Measurements from ENCODE around the gene NDUFA1. TPM values are rescaled to one million over a fixed set of nuclear protein-coding genes. Genes with fewer than 3 reads are reported as not detected.

Gene NDUFA1
- total and polyA plus RNA-seq, 10 of the 15 experiments (the other 5 are each of a cell fraction or from before 2014, with no cell fraction given), result 113 to 1,113 (median 306) TPM

GRCh38 chrX:119828446-119828845 is 43.2 kb upstream of the NDUFA1 start:
- intact Hi-C loops (cut with micrococcal nuclease; ENCODE audit: unreplicated experiment), result no loop called here
- Histone ChIP-seq H2AFZ (ENCODE audit: control insufficient read depth, low read depth, low read length) (no peak overlapping the region), H3K4me2 (ENCODE audit: control insufficient read depth, insufficient read depth) (no peak overlapping the region), H3K9ac (ENCODE audit: control insufficient read depth, insufficient read depth, low read length) (no peak overlapping the region), H3K9me3 (replicated peaks; ENCODE audit: control insufficient read depth, insufficient read depth, low read length) (no peaks in the 10 kb centered on the region), H3K36me3 (ENCODE audit: control insufficient read depth in 2 of 2, insufficient read depth in 2 of 2, low read length in 1 of 2) (no peaks in the 10 kb centered on the region; a peak in 1 of 4 replicates), H3K79me2 (ENCODE audit: control insufficient read depth, insufficient read depth, low read length) (no peaks in the 10 kb centered on the region), H3K4me1 (ENCODE audit: control insufficient read depth, insufficient read depth, low read length) (no peaks in the 10 kb centered on the region), H3K4me3 (no peak overlapping the region), H3K27me3 (replicated peaks in 1 of 2; ENCODE audit: control insufficient read depth in 2 of 2, insufficient read depth in 2 of 2, low read length in 1 of 2) (no peaks in the 10 kb centered on the region), H3K27ac (ENCODE audit: control insufficient read depth, insufficient read depth) (no peak overlapping the region), H4K20me1 (ENCODE audit: control insufficient read depth, insufficient read depth) (no peaks in the 10 kb centered on the region)
- BruUV-seq (replicated peaks), result no TSS peak
- WGBS (ENCODE audit: insufficient coverage, insufficient replicate concordance, low lambda C conversion rate, missing lambda C conversion rate), result 94% methylated on average over 5 of the region's 5 CpGs
- ChIA-PET RAD21 (ENCODE audit: unreplicated experiment) (no interaction called here), POLR2A (interaction anchor here (0.6 kb wide), 1 partner anchor 52 kb away, joined by 3 read pairs; no protein-coding TSS in a partner anchor), CTCF (no interaction called here), SMC1A (ENCODE audit: uncharacterized antibody, unreplicated experiment) (interaction anchor here (0.6 kb wide), 1 partner anchor 100 kb away, joined by 3 read pairs; no protein-coding TSS in a partner anchor)
- DNase-seq (ENCODE audit: low read depth, low spot score) (no peak), FAIRE-seq (no peak), ATAC-seq (no peak)
- in situ Hi-C loops (cut with MboI), result no loop called here
- no peak for TF ChIP-seq STAT3 (IDR thresholded peaks at IDR 0.05; ENCODE audit: low read depth, low read length)
- no peak for TF ChIP-seq IKZF2 (IDR thresholded peaks at IDR 0.05)
- TF ChIP-seq NFYB (IDR thresholded peaks at IDR 0.05; ENCODE audit: insufficient read depth, low read depth, low read length), result no peak
- no peak for TF ChIP-seq SMARCA5 (IDR thresholded peaks at IDR 0.05)
- no peak for TF ChIP-seq STAT1 (conservative IDR thresholded peaks at IDR 0.05)
- TF ChIP-seq ZBTB40 (IDR thresholded peaks at IDR 0.05; ENCODE audit: borderline replicate concordance), result no peak
- TF ChIP-seq RUNX3 (IDR thresholded peaks at IDR 0.05; ENCODE audit: low read length), result no peak
- no peak for TF ChIP-seq IRF5 (IDR thresholded peaks at IDR 0.05; ENCODE audit: borderline replicate concordance)
